GM12801 (cell line): ENCODE measurements around the gene RAB8B.

Source experiments
- CTCF ChIP-seq: IDR thresholded peaks from one replicate; pipeline ENCODE4 v1.5.1; 2011; ENCODE audit warnings: control low read depth; ENCODE audit not compliant: insufficient read length; ENCODE audit errors: extremely low read depth

The RAB8B gene

DNA sequence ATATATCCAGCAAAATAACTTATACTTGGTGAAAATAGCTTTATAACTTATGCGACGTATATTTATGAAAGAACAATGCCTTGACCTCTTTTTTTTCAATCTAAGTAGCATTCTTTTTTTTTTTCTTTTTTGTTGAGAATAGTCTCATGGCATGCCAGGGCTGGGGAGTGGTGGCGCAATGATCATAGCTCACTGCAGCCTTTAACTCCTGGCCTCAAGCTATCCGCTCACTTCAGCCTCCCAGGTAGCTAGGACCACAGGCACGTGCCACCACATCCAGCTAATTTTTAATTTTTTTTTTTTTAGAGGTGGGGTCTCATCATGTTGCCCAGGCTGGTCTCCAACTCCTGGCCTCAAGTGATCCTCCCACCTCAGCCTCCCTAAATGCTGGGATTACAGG is 43.5 kb downstream of the RAB8B start:
- no peak for TF ChIP-seq CTCF

DNA sequence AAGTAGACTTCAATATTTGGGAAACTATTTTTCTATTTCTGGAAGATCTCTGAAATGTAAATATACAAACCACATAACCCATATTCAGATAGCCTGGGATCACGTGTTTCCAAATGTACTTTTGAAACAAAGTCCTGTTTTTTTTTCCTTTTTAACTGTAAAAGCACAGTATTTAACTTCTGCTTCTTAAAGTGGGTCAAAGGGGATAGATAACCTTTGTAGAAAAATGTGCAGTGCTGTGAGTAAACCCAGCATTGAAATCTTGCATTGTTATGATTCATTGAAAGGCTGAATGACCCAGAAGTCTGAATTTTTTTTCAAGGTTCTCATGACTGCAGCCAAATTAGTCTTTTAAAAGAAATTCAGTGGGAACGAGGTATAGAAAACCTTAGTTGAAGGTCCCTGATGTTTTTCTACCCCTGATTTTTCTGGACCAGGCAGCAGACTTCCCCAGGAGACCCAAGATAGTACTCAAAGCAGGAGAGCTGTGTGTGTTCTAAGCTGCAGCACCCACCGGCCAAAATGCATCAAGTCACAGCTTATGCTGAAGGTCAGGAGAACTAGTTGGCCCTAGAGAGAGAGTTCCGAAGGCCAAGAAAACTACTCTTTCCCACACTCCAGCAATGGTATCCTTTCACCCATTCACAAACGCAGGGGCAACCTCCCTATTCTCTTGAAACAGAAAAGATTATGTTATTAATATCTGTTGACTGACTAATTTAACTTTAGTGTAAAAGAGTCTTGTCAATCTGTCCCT is 44.4 kb downstream of the RAB8B start:
- no peak for TF ChIP-seq CTCF

DNA sequence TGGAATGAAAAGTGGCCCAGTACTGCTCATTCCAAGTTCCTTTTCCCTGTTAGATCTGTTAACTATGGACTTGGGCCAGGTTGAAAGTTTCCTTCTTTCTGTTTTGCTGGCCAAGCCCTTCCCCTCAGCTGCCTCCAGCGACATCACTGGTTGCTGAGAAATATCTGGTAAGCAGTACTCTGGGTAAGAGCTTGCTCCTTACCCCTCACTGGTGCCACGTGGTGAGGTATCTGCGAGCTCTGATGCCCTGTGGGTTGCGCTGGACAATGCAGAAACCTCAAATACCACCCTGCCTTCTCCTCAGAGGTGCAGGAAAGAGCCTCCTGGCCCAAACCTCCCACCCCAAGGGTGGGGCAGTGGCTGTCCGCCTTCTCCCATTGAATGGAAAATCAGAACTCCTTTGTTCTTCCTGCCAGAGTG is 45.1 kb downstream of the RAB8B start:
- TF ChIP-seq CTCF, result no peak

DNA sequence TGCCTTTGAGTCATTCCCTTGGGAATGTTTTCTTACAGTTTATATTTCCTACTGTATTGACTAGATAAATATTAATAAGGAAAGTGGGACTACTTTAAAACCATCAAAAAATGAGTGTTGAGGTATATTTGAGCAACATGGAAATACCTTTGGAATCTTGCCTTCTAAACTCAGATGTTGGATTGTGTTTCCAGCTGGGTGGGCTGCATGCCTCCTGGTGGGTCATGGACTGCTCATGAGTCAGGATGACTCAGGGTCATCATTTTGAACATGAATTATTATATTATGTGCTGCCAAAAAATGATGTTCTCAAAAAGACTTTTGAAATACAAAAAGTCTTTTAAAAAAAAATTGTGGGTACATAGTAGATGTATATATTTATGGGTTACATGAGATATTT is 46.9 kb downstream of the RAB8B start:
- TF ChIP-seq CTCF, result no peak

GRCh38 chr15:63238171-63238570 is 48.8 kb downstream of the RAB8B start:
- no peak for TF ChIP-seq CTCF

GRCh38 chr15:63238796-63239195 is 49.4 kb downstream of the RAB8B start:
- no peak for TF ChIP-seq CTCF

GRCh38 chr15:63240109-63240508 is 50.7 kb downstream of the RAB8B start:
- TF ChIP-seq CTCF, result no peak

GRCh38 chr15:63241316-63241715 is 51.9 kb downstream of the RAB8B start:
- no peak for TF ChIP-seq CTCF
